ENCODE data around the gene EPHA7.

- no peak for TF ChIP-seq CTCF (IDR thresholded peaks at IDR 0.05; ENCODE audit: poor library complexity, severe bottlenecking)
- no peak for TF ChIP-seq REST (IDR thresholded peaks at IDR 0.05; ENCODE audit: borderline replicate concordance)
- no peak for TF ChIP-seq SMC3 (conservative IDR thresholded peaks at IDR 0.05; ENCODE audit: poor library complexity)
These were observed 199.9 kb downstream of the EPHA7 start for GRCh38 chr6:93219447-93219846.

All from neural cell (in vitro differentiated cells).